Upper lobe of left lung (tissue), 4 donors: ENCODE results near the gene C12orf75.

Experiments
- POLR2A ChIP-seq, 4 donors: fragments of 450-650 bp; IDR thresholded peaks; one replicate each; pipeline ENCODE4 v1.5.1; 2016 to 2017; ENCODE audit warnings: antibody characterized with exemption in 4 of 4, mild to moderate bottlenecking in 2 of 4
- TF ChIP-seq, protein P1 (sequence below), 6 experiments: fragments of 450-650 bp in 4 of 6; fragments of 200-600 bp in 2 of 6; sonication (generic) in 2 of 6; IDR thresholded peaks; one replicate each; pipeline ENCODE4 v1.5.1; 2016 to 2019; ENCODE audit warnings: antibody characterized with exemption in 6 of 6

DNA sequence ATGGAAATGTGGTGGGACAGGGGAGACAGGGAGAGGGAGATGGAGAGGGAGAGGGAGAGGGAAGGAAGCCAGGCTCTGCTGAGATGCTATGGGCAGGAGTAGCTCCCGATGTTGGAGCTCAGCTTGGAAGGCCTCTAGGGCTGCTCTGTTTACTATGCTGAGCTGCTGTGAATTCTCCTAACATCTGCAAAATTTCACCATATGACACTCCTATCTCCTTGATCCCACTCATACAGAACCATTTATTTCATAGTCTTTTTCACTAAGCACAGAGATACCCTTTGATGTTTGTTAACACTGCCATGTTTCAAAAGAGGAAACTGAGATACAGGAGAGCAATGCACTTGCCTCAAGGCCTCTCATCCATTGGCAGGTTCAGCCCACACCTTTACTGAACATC, 60.7 kb downstream of the C12orf75 start:
- TF ChIP-seq, protein P1, sequence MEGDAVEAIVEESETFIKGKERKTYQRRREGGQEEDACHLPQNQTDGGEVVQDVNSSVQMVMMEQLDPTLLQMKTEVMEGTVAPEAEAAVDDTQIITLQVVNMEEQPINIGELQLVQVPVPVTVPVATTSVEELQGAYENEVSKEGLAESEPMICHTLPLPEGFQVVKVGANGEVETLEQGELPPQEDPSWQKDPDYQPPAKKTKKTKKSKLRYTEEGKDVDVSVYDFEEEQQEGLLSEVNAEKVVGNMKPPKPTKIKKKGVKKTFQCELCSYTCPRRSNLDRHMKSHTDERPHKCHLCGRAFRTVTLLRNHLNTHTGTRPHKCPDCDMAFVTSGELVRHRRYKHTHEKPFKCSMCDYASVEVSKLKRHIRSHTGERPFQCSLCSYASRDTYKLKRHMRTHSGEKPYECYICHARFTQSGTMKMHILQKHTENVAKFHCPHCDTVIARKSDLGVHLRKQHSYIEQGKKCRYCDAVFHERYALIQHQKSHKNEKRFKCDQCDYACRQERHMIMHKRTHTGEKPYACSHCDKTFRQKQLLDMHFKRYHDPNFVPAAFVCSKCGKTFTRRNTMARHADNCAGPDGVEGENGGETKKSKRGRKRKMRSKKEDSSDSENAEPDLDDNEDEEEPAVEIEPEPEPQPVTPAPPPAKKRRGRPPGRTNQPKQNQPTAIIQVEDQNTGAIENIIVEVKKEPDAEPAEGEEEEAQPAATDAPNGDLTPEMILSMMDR (IDR thresholded peaks at IDR 0.05) = no peak
- TF ChIP-seq POLR2A (IDR thresholded peaks at IDR 0.05) = no peak
